SK-N-MC (cell line): ENCODE data around the gene MID1.

Experiments used
- EZH2 ChIP-seq: fragments of 200-600 bp; sonication (generic); IDR thresholded peaks from one replicate; pipeline ENCODE4 v1.6.1; 2017; ENCODE audit warnings: antibody characterized with exemption
- FOXP2 ChIP-seq: optimal IDR thresholded peaks from 2 replicates; pipeline ENCODE3; 2011; ENCODE audit warnings: mild to moderate bottlenecking, moderate library complexity; ENCODE audit not compliant: insufficient read depth; ENCODE audit errors: extremely low read length, control extremely low read depth
- POLR2AphosphoS5 ChIP-seq: IDR thresholded peaks from 2 replicates; pipeline ENCODE4 v1.6.1; 2012; ENCODE audit warnings: mild to moderate bottlenecking, low read depth, low read length, borderline replicate concordance

- TF ChIP-seq POLR2AphosphoS5 (no peak), EZH2 (no peak), FOXP2 (no peak)
Measured at GRCh38 chrX:10416424-10416823, 204.0 kb downstream of the MID1 start.
